ENCODE data around the gene GNG13. TPM values are rescaled to one million over a fixed set of nuclear protein-coding genes. Genes with fewer than 3 reads are reported as not detected.

The GNG13 gene
- total and polyA plus RNA-seq, 9 of the 15 experiments (the other 6 are each of a cell fraction or from before 2014, with no cell fraction given): not detected

DNA sequence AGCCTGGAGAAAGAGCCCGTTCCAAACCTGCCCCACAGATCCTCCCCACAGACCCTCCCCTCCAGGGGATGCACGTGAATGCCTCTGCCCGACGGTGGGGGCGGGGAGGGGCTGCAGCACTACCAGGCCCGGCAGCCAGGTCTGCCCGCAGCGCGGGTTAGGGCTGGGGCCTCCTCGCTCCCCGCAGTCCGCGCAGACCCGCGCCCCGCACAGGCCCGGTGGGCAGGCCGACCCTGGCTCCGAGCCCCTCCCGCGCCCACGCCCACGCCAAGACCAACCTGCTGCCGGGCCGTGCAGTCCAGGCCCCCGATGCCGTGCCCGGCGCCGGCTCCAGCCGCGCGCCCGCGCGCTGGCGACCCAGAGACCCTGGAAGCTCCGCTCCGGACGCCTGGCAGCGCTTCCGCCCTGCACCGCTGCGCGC is 12.5 kb downstream of the GNG13 start, which contains the start of gene RPUSD1 (continued):
- TF ChIP-seq, protein P1, sequence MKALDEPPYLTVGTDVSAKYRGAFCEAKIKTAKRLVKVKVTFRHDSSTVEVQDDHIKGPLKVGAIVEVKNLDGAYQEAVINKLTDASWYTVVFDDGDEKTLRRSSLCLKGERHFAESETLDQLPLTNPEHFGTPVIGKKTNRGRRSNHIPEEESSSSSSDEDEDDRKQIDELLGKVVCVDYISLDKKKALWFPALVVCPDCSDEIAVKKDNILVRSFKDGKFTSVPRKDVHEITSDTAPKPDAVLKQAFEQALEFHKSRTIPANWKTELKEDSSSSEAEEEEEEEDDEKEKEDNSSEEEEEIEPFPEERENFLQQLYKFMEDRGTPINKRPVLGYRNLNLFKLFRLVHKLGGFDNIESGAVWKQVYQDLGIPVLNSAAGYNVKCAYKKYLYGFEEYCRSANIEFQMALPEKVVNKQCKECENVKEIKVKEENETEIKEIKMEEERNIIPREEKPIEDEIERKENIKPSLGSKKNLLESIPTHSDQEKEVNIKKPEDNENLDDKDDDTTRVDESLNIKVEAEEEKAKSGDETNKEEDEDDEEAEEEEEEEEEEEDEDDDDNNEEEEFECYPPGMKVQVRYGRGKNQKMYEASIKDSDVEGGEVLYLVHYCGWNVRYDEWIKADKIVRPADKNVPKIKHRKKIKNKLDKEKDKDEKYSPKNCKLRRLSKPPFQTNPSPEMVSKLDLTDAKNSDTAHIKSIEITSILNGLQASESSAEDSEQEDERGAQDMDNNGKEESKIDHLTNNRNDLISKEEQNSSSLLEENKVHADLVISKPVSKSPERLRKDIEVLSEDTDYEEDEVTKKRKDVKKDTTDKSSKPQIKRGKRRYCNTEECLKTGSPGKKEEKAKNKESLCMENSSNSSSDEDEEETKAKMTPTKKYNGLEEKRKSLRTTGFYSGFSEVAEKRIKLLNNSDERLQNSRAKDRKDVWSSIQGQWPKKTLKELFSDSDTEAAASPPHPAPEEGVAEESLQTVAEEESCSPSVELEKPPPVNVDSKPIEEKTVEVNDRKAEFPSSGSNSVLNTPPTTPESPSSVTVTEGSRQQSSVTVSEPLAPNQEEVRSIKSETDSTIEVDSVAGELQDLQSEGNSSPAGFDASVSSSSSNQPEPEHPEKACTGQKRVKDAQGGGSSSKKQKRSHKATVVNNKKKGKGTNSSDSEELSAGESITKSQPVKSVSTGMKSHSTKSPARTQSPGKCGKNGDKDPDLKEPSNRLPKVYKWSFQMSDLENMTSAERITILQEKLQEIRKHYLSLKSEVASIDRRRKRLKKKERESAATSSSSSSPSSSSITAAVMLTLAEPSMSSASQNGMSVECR (CRISPR knock-in tag; IDR thresholded peaks at IDR 0.05): peak; percentile 14; the same call in 1 of the 2 replicates
- TF ChIP-seq HDAC3 (IDR thresholded peaks at IDR 0.05; ENCODE audit: borderline replicate concordance, partially characterized antibody) (no peak), CSDE1 (IDR thresholded peaks at IDR 0.05) (no peak), HMG20A (CRISPR knock-in tag; conservative IDR thresholded peaks at IDR 0.05) (no peak), RBFOX2 (IDR thresholded peaks at IDR 0.05; ENCODE audit: low read depth, low read length) (peak; percentile 46; the same call in 1 of the 2 replicates), STAT5A (IDR thresholded peaks at IDR 0.05; ENCODE audit: borderline replicate concordance, low read length) (no peak), NFIC (IDR thresholded peaks at IDR 0.05) (no peak), BHLHE40 (IDR thresholded peaks at IDR 0.05; ENCODE audit: low read length) (peak; percentile 24; the same call in 1 of the 2 replicates), KDM2B (CRISPR knock-in tag; IDR thresholded peaks at IDR 0.05) (peak; percentile 81), TEAD2 (tag; IDR thresholded peaks at IDR 0.05) (no peak), ZNF584 (CRISPR knock-in tag; IDR thresholded peaks at IDR 0.05; ENCODE audit: low read depth) (no peak), MTA3 (IDR thresholded peaks at IDR 0.05; ENCODE audit: borderline replicate concordance) (no peak)
- TF ChIP-seq, protein P2, sequence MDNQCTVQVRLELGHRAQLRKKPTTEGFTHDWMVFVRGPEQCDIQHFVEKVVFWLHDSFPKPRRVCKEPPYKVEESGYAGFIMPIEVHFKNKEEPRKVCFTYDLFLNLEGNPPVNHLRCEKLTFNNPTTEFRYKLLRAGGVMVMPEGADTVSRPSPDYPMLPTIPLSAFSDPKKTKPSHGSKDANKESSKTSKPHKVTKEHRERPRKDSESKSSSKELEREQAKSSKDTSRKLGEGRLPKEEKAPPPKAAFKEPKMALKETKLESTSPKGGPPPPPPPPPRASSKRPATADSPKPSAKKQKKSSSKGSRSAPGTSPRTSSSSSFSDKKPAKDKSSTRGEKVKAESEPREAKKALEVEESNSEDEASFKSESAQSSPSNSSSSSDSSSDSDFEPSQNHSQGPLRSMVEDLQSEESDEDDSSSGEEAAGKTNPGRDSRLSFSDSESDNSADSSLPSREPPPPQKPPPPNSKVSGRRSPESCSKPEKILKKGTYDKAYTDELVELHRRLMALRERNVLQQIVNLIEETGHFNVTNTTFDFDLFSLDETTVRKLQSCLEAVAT (IDR thresholded peaks at IDR 0.05): no peak
- TF ChIP-seq, protein P3, sequence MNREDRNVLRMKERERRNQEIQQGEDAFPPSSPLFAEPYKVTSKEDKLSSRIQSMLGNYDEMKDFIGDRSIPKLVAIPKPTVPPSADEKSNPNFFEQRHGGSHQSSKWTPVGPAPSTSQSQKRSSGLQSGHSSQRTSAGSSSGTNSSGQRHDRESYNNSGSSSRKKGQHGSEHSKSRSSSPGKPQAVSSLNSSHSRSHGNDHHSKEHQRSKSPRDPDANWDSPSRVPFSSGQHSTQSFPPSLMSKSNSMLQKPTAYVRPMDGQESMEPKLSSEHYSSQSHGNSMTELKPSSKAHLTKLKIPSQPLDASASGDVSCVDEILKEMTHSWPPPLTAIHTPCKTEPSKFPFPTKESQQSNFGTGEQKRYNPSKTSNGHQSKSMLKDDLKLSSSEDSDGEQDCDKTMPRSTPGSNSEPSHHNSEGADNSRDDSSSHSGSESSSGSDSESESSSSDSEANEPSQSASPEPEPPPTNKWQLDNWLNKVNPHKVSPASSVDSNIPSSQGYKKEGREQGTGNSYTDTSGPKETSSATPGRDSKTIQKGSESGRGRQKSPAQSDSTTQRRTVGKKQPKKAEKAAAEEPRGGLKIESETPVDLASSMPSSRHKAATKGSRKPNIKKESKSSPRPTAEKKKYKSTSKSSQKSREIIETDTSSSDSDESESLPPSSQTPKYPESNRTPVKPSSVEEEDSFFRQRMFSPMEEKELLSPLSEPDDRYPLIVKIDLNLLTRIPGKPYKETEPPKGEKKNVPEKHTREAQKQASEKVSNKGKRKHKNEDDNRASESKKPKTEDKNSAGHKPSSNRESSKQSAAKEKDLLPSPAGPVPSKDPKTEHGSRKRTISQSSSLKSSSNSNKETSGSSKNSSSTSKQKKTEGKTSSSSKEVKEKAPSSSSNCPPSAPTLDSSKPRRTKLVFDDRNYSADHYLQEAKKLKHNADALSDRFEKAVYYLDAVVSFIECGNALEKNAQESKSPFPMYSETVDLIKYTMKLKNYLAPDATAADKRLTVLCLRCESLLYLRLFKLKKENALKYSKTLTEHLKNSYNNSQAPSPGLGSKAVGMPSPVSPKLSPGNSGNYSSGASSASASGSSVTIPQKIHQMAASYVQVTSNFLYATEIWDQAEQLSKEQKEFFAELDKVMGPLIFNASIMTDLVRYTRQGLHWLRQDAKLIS (CRISPR knock-in tag; IDR thresholded peaks at IDR 0.05): no peak
- TF ChIP-seq, protein P4, sequence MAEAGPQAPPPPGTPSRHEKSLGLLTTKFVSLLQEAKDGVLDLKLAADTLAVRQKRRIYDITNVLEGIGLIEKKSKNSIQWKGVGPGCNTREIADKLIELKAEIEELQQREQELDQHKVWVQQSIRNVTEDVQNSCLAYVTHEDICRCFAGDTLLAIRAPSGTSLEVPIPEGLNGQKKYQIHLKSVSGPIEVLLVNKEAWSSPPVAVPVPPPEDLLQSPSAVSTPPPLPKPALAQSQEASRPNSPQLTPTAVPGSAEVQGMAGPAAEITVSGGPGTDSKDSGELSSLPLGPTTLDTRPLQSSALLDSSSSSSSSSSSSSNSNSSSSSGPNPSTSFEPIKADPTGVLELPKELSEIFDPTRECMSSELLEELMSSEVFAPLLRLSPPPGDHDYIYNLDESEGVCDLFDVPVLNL (CRISPR knock-in tag; IDR thresholded peaks at IDR 0.05; ENCODE audit: low read depth): no peak
- TF ChIP-seq, protein P5, sequence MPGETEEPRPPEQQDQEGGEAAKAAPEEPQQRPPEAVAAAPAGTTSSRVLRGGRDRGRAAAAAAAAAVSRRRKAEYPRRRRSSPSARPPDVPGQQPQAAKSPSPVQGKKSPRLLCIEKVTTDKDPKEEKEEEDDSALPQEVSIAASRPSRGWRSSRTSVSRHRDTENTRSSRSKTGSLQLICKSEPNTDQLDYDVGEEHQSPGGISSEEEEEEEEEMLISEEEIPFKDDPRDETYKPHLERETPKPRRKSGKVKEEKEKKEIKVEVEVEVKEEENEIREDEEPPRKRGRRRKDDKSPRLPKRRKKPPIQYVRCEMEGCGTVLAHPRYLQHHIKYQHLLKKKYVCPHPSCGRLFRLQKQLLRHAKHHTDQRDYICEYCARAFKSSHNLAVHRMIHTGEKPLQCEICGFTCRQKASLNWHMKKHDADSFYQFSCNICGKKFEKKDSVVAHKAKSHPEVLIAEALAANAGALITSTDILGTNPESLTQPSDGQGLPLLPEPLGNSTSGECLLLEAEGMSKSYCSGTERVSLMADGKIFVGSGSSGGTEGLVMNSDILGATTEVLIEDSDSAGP (CRISPR knock-in tag; IDR thresholded peaks at IDR 0.05): no peak

Data from K562 (cell line).